Smooth muscle cell (in vitro differentiated cells): ENCODE data around the gene PRKAR1B. TPM values are rescaled to one million over a fixed set of nuclear protein-coding genes. Genes with fewer than 3 reads are reported as not detected.

Experiments
- DNase-seq: peaks from one replicate; lab custom pipeline; 2025; ENCODE audit not compliant: unreplicated experiment; lab: John Stamatoyannopoulos, UW
- H2AFZ ChIP-seq: fragments of 200-600 bp; sonication (generic); 2 replicates; pipeline ENCODE4 v1.6.0; 2016; ENCODE audit warnings: antibody characterized with exemption, low read depth, mild to moderate bottlenecking
- H3F3A ChIP-seq: fragments of 200-600 bp; sonication (generic); 2 replicates; pipeline ENCODE4 v1.6.0; 2017; ENCODE audit warnings: antibody characterized with exemption, low read depth
- H3K27ac ChIP-seq: fragments of 200-600 bp; sonication (generic); 2 replicates; pipeline ENCODE4 v1.5.1; 2016; ENCODE audit warnings: low read depth, mild to moderate bottlenecking
- H3K27me3 ChIP-seq: fragments of 200-600 bp; sonication (generic); 2 replicates; pipeline ENCODE4 v1.6.1; 2016; ENCODE audit warnings: low read depth, mild to moderate bottlenecking
- H3K36me3 ChIP-seq: fragments of 200-600 bp; sonication (generic); 2 replicates; pipeline ENCODE4 v1.5.1; 2016; ENCODE audit warnings: low read depth
- H3K4me1 ChIP-seq: fragments of 200-600 bp; sonication (generic); 2 replicates; pipeline ENCODE4 v1.5.1; 2016; ENCODE audit warnings: low read depth
- H3K4me2 ChIP-seq: fragments of 200-600 bp; sonication (generic); 2 replicates; pipeline ENCODE4 v1.6.0; 2016; ENCODE audit warnings: mild to moderate bottlenecking
- H3K4me3 ChIP-seq: fragments of 200-600 bp; sonication (generic); 2 replicates; pipeline ENCODE4 v1.5.1; 2016; ENCODE audit warnings: mild to moderate bottlenecking
- H3K79me2 ChIP-seq: fragments of 200-600 bp; sonication (generic); 2 replicates; pipeline ENCODE4 v1.6.0; 2016; ENCODE audit warnings: low read depth, mild to moderate bottlenecking
- H3K9ac ChIP-seq: fragments of 200-600 bp; sonication (generic); 2 replicates; pipeline ENCODE4 v1.6.0; 2016; ENCODE audit warnings: low read depth
- H3K9me3 ChIP-seq: fragments of 200-600 bp; sonication (generic); replicated peaks from 2 replicates; pipeline ENCODE4 v1.5.1; 2016; ENCODE audit warnings: low read depth
- H4K20me1 ChIP-seq: fragments of 200-600 bp; sonication (generic); 2 replicates; pipeline ENCODE4 v1.6.0; 2016; ENCODE audit warnings: low read depth
- WGBS: methylation state at CpG from one replicate; pipeline ENCODE4 v1.1.7; 2016; ENCODE audit warnings: low lambda C conversion rate; 5-methylcytosine and 5-hydroxymethylcytosine counted together
- polyA plus RNA-seq: library from polyadenylated mRNA; unstranded; fragments of >200 nt; fragmentation: Nextera tagmentation; extraction: Ambion mirVana; gene quantifications from 2 replicates; pipeline ENCODE4 v1.2.1, GENCODE V29; 2016
- total RNA-seq: library from RNA; depleted of rRNA; stranded (reverse); fragments of >200 nt; gene quantifications from 2 replicates; pipeline ENCODE4 v1.2.3, GENCODE V29; 2014
- TF ChIP-seq, protein P1 (sequence below): fragments of 200-600 bp; sonication (generic); IDR thresholded peaks from 2 replicates; pipeline ENCODE4 v1.5.1; 2017; ENCODE audit warnings: borderline replicate concordance, mild to moderate bottlenecking, antibody characterized with exemption; ENCODE audit not compliant: insufficient read depth, poor library complexity, severe bottlenecking

Gene PRKAR1B
- total and polyA plus RNA-seq, 2 experiments from 2014 or later = 5.3 to 10.1 TPM

DNA sequence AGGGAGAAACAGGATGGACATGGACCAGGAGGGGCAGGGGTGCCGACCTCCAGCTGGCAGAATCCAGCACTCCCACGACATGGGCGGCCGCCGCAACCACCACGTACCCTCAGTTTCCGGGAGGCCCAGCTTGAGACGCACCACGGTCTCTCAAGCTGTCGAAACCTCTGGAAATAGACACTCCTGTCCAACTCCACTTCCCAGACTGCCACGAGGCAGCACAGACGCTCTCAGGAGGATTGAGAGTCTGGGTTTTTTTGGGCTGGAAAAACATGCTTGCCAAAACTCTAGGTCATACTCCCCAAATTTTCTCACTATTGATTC lies 169.6 kb downstream of the PRKAR1B start:
- Histone ChIP-seq H3K4me1 (no peaks in the 10 kb centered on the region), H3K36me3 (no peaks in the 10 kb centered on the region), H3K79me2 (no peaks in the 10 kb centered on the region), H3K9ac (no peak overlapping the region), H2AFZ (no peak overlapping the region), H3K4me3 (no peak overlapping the region), H4K20me1 (no peaks in the 10 kb centered on the region), H3K27me3 (no peaks in the 10 kb centered on the region), H3F3A (no peaks in the 10 kb centered on the region), H3K9me3 (no peaks in the 10 kb centered on the region), H3K4me2 (no peak overlapping the region), H3K27ac (no peak overlapping the region)
- DNase-seq = no peak
- 96% methylated on average over 12 of the region's 12 CpGs for WGBS
- TF ChIP-seq, protein P1, sequence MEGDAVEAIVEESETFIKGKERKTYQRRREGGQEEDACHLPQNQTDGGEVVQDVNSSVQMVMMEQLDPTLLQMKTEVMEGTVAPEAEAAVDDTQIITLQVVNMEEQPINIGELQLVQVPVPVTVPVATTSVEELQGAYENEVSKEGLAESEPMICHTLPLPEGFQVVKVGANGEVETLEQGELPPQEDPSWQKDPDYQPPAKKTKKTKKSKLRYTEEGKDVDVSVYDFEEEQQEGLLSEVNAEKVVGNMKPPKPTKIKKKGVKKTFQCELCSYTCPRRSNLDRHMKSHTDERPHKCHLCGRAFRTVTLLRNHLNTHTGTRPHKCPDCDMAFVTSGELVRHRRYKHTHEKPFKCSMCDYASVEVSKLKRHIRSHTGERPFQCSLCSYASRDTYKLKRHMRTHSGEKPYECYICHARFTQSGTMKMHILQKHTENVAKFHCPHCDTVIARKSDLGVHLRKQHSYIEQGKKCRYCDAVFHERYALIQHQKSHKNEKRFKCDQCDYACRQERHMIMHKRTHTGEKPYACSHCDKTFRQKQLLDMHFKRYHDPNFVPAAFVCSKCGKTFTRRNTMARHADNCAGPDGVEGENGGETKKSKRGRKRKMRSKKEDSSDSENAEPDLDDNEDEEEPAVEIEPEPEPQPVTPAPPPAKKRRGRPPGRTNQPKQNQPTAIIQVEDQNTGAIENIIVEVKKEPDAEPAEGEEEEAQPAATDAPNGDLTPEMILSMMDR = no peak

DNA sequence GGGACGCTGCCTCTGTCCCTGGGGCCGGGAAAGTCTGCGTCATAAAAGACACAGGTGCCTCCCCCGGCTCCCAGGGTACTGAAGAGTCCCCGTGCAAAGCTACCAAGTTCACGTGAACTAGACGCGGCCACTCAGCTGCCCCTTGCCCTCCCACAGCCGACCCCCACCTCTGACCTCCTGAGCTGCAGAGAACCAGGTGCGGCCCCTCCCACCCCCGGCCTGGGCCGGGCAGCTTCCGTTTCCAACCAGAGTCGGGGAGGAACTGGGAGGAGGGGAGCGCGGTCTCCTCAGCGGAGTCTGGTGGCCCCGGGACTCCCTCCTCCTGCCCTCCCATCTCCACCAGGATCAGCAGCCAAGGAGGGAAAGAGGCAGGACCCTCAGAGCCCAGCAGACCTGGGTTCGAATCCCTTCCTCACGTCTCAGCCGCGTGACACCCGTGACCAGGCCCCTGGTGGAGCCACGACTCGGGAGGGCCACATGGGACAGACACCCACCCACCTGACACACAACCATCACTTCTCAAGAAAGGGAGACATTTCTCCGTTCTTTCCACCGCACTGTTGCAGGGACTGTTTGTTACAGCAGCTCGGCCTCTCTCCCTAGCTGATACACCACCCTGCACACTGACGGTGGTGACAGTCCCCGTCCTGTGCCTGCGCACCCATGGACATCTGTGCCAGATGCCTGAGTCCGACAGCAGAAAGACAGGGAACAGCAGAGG lies 170.1 kb downstream of the PRKAR1B start:
- Histone ChIP-seq H3K9ac (no peak overlapping the region), H3K4me3 (no peak overlapping the region), H3K27me3 (no peaks in the 10 kb centered on the region), H3K4me1 (no peaks in the 10 kb centered on the region), H3K4me2 (no peak overlapping the region), H3F3A (no peaks in the 10 kb centered on the region), H3K27ac (no peak overlapping the region), H4K20me1 (no peaks in the 10 kb centered on the region), H3K79me2 (no peaks in the 10 kb centered on the region), H3K36me3 (no peaks in the 10 kb centered on the region), H3K9me3 (no peaks in the 10 kb centered on the region), H2AFZ (no peak overlapping the region)
- no peak for DNase-seq
- 96% methylated on average over 32 of the region's 32 CpGs for WGBS
- TF ChIP-seq, protein P1 = no peak

DNA sequence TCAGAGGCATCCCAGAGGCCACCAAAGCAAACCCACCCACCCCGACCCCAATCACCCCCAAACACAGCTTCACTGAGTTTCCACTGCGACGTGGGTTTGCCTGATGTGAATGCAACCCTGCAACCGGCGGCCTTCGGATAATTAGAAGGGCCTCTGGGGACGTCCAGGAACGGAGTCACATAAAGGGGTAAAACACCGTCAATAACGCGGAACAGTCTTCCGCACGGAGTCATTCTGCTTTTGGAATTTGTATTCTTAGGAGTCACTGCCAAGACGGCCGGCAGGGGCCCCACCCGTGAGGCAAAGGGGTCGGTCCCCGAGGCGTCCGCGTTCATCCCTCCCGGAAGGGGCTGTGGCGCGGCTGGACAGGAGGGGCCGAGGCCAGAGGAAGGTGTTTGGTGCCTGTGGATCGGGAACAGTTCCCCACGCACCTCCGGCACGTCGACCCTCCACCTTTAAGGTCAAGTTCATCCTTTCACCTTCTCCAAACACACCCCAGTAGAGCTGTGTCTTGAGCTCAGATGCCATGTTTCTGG lies 170.7 kb downstream of the PRKAR1B start:
- Histone ChIP-seq H4K20me1 (no peaks in the 10 kb centered on the region), H3K9me3 (no peaks in the 10 kb centered on the region), H3K4me3 (no peak overlapping the region), H3K27me3 (no peaks in the 10 kb centered on the region), H3F3A (no peaks in the 10 kb centered on the region), H3K4me1 (no peaks in the 10 kb centered on the region), H3K36me3 (no peaks in the 10 kb centered on the region), H3K27ac (no peak overlapping the region), H3K9ac (no peak overlapping the region), H3K4me2 (no peak overlapping the region), H3K79me2 (no peaks in the 10 kb centered on the region), H2AFZ (no peak overlapping the region)
- TF ChIP-seq, protein P1 = no peak
- no peak for DNase-seq
- WGBS = 94% methylated on average over 30 of the region's 30 CpGs

DNA sequence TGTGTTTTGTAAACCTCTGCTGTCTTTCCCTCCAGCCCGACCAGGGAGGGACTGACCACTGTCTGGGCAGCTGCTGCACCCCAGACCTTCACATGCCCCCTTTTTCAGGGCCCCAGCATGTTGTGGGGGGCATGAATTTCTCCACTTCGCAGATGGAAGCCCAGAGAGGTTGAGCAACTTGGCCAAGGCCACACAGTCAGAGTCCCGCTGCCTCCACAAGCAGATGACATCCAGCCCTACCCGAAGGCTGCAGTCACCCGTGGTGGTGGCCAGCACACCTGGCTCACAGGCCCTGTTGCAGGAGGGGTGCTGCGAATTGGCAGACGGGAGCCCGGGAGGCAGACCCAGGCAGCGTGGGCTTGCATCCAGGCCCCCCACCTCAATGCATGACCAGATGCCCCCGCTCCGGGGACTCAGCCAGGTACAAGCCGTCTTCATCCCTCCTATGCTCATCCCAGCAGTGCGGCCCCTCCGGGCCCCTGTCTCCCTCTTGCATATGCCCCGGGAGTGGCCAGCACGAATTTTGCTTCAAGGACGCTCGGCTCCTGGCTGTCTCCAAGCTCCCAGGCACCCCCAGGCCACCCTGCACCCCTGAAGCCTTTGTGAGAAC lies 171.4 kb downstream of the PRKAR1B start:
- H3K4me2 ChIP-seq = no peak overlapping the region
- H3K9ac ChIP-seq = no peak overlapping the region
- no peak overlapping the region for H2AFZ ChIP-seq
- no peaks in the 10 kb centered on the region for H3K4me1 ChIP-seq
- H3K9me3 ChIP-seq = no peaks in the 10 kb centered on the region
- no peaks in the 10 kb centered on the region for H4K20me1 ChIP-seq
- no peak overlapping the region for H3K4me3 ChIP-seq
- H3F3A ChIP-seq = no peaks in the 10 kb centered on the region
- TF ChIP-seq, protein P1 = no peak
- no peaks in the 10 kb centered on the region for H3K27me3 ChIP-seq
- 96% methylated on average over 16 of the region's 18 CpGs for WGBS
- no peaks in the 10 kb centered on the region for H3K36me3 ChIP-seq
- no peaks in the 10 kb centered on the region for H3K79me2 ChIP-seq
- no peak overlapping the region for H3K27ac ChIP-seq
- DNase-seq = no peak
